Right ventricle myocardium superior (tissue), 1 donor: ENCODE measurements around the gene TYMS. TPM values are rescaled to one million over a fixed set of nuclear protein-coding genes. Genes with fewer than 3 reads are reported as not detected.
"Not testable (repeated sequence)": the region's sequence is repeated elsewhere in the genome, so short reads cannot be mapped to it uniquely, and the experiment has no call there.

Source experiments
- ATAC-seq: fragments of 200-7000 bp; cut with Tn5 transposase; one replicate; pipeline ENCODE4 v1.9.1; 2020; ENCODE audit warnings: mild to moderate bottlenecking; ENCODE audit not compliant: poor library complexity
- DNase-seq: peaks from one replicate; pipeline ENCODE4 v3.0.0-alpha.2; 2020
- intact Hi-C: fragments of 100-400 bp; cut with DNase I; formaldehyde crosslinking; loops from one replicate; pipeline ENCODE4 v1.11.2; 2022
- total RNA-seq: library from RNA; stranded (reverse); fragmentation: NEBNext Ultra II Directional; extraction: Animal tissue kit (Norgen Biotek cat#: 25700); gene quantifications from one replicate; pipeline ENCODE4 v1.2.1, GENCODE V29; 2021
- donor health status: DM: no; HTN: yes; CAD: no; lungs with severe emphysema.

Gene TYMS
- total RNA-seq, 1 donor from 2014 or later: 2.7 TPM

GRCh38 chr18:671405-671804 is 14.0 kb downstream of the TYMS start:
- intact Hi-C loops: no loop called here
- DNase-seq (no peak), ATAC-seq (no peak)

GRCh38 chr18:673317-673716 is 15.9 kb downstream of the TYMS start:
- DNase-seq: no peak
- intact Hi-C loops: no loop called here
- ATAC-seq: peak; percentile 50

GRCh38 chr18:673769-674168 is 16.3 kb downstream of the TYMS start:
- DNase-seq: no peak
- intact Hi-C loops: no loop called here
- ATAC-seq: peak; percentile 9

- ATAC-seq: no peak
These were observed 17.9 kb downstream of the TYMS start for GRCh38 chr18:675307-675706.

GRCh38 chr18:676069-676468 is 18.6 kb downstream of the TYMS start:
- ATAC-seq: peak; percentile 66
- intact Hi-C loops: no loop called here
- no peak for DNase-seq

More at GRCh38 chr18:675307-675706, 17.9 kb downstream of the TYMS start:
- no peak for DNase-seq
- intact Hi-C loops: no loop called here

GRCh38 chr18:676736-677135 is 19.3 kb downstream of the TYMS start:
- intact Hi-C loops: no loop called here
- ATAC-seq (no peak), DNase-seq (no peak)

GRCh38 chr18:677145-677544 is 19.7 kb downstream of the TYMS start:
- no peak for ATAC-seq
- no peak for DNase-seq
- intact Hi-C loops: no loop called here

GRCh38 chr18:677951-678381 is 20.5 kb downstream of the TYMS start:
- intact Hi-C loops: no loop called here
- ATAC-seq (no peak), DNase-seq (no peak)

GRCh38 chr18:678482-679182 is 21.2 kb downstream of the TYMS start:
- intact Hi-C loops: no loop called here
- ATAC-seq: no peak

GRCh38 chr18:679516-679915 is 22.1 kb downstream of the TYMS start:
- no peak for DNase-seq

More at GRCh38 chr18:678482-679182, 21.2 kb downstream of the TYMS start:
- no peak for DNase-seq

GRCh38 chr18:680392-680791 is 22.9 kb downstream of the TYMS start:
- DNase-seq: no peak
- no peak for ATAC-seq
- intact Hi-C loops: no loop called here

More at GRCh38 chr18:679516-679915, 22.1 kb downstream of the TYMS start:
- ATAC-seq: no peak
- intact Hi-C loops: no loop called here

GRCh38 chr18:681985-682384 is 24.5 kb downstream of the TYMS start:
- intact Hi-C loops: no loop called here
- ATAC-seq (no peak), DNase-seq (no peak)

- intact Hi-C loops, DNase-seq, ATAC-seq: not testable (repeated sequence)
These were observed 25.0 kb downstream of the TYMS start for GRCh38 chr18:682416-682815.

- ATAC-seq (no peak), DNase-seq (no peak)
- intact Hi-C loops: no loop called here
These were observed 25.4 kb downstream of the TYMS start for GRCh38 chr18:682833-683232.

- intact Hi-C loops: no loop called here
- ATAC-seq: no peak
- no peak for DNase-seq
These were observed 26.1 kb downstream of the TYMS start for GRCh38 chr18:683531-683930.

- ATAC-seq: no peak
- no peak for DNase-seq
- intact Hi-C loops: no loop called here
These were observed 28.0 kb downstream of the TYMS start for GRCh38 chr18:685438-685837.

- intact Hi-C loops: no loop called here
- DNase-seq: no peak
- ATAC-seq: no peak
These were observed 29.1 kb downstream of the TYMS start for GRCh38 chr18:686339-687111.

- intact Hi-C loops: no loop called here
- DNase-seq (no peak), ATAC-seq (no peak)
These were observed 30.9 kb downstream of the TYMS start for GRCh38 chr18:688323-688722.

GRCh38 chr18:692824-693223 is 35.4 kb downstream of the TYMS start:
- intact Hi-C loops: no loop called here
- no peak for ATAC-seq
- DNase-seq: no peak
